Left ventricle myocardium inferior (tissue), 1 donor: ENCODE data around the gene IGFN1. TPM values are rescaled to one million over a fixed set of nuclear protein-coding genes. Genes with fewer than 3 reads are reported as not detected.

Experiments
- DNase-seq: peaks from one replicate; pipeline ENCODE4 v3.0.0-alpha.2; 2020
- H3K27ac ChIP-seq: fragments of 200-600 bp; replicated peaks from 2 replicates; pipeline ENCODE4 v1.8.0; 2021
- H3K27me3 ChIP-seq: fragments of 200-600 bp; 2 replicates; pipeline ENCODE4 v1.8.0; 2021; ENCODE audit warnings: low read depth
- H3K36me3 ChIP-seq: fragments of 200-600 bp; 2 replicates; pipeline ENCODE4 v1.8.0; 2021
- H3K4me1 ChIP-seq: fragments of 200-600 bp; 2 replicates; pipeline ENCODE4 v1.8.0; 2021
- H3K4me3 ChIP-seq: fragments of 200-600 bp; 2 replicates; pipeline ENCODE4 v1.8.0; 2021; ENCODE audit warnings: mild to moderate bottlenecking, moderate library complexity
- H3K9me3 ChIP-seq: fragments of 200-600 bp; replicated peaks from 2 replicates; pipeline ENCODE4 v1.8.0; 2021
- intact Hi-C: fragments of 100-400 bp; cut with micrococcal nuclease; formaldehyde crosslinking; loops from one replicate; pipeline ENCODE4 v1.11.0; 2022
- total RNA-seq: library from RNA; stranded (reverse); fragmentation: NEBNext Ultra II Directional; extraction: Animal tissue kit (Norgen Biotek cat#: 25700); gene quantifications from one replicate; pipeline ENCODE4 v1.2.1, GENCODE V29; 2021
- TF ChIP-seq, protein P1 (sequence below): fragments of 200-600 bp; IDR thresholded peaks from 2 replicates; pipeline ENCODE4 v1.8.0; 2021; ENCODE audit warnings: antibody characterized with exemption, mild to moderate bottlenecking, borderline replicate concordance
- donor health status: DM: no; HTN: yes; CAD: no; lungs with severe emphysema.

Gene IGFN1
- total RNA-seq, 1 donor from 2014 or later = not detected

GRCh38 chr1:201178718-201179117 is 11.9 kb upstream of the IGFN1 start:
- H3K27ac ChIP-seq = no peak overlapping the region
- peaks cover 34% of the 10 kb centered on the region for H3K27me3 ChIP-seq
- H3K4me3 ChIP-seq = no peak overlapping the region
- TF ChIP-seq, protein P1, sequence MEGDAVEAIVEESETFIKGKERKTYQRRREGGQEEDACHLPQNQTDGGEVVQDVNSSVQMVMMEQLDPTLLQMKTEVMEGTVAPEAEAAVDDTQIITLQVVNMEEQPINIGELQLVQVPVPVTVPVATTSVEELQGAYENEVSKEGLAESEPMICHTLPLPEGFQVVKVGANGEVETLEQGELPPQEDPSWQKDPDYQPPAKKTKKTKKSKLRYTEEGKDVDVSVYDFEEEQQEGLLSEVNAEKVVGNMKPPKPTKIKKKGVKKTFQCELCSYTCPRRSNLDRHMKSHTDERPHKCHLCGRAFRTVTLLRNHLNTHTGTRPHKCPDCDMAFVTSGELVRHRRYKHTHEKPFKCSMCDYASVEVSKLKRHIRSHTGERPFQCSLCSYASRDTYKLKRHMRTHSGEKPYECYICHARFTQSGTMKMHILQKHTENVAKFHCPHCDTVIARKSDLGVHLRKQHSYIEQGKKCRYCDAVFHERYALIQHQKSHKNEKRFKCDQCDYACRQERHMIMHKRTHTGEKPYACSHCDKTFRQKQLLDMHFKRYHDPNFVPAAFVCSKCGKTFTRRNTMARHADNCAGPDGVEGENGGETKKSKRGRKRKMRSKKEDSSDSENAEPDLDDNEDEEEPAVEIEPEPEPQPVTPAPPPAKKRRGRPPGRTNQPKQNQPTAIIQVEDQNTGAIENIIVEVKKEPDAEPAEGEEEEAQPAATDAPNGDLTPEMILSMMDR = no peak
- H3K36me3 ChIP-seq = no peaks in the 10 kb centered on the region
- H3K4me1 ChIP-seq = no peaks in the 10 kb centered on the region
- intact Hi-C loops = no loop called here
- H3K9me3 ChIP-seq = no peaks in the 10 kb centered on the region
- DNase-seq = no peak

GRCh38 chr1:201180141-201180540 is 10.5 kb upstream of the IGFN1 start:
- TF ChIP-seq, protein P1 = no peak
- no peaks in the 10 kb centered on the region for H3K36me3 ChIP-seq
- no peaks in the 10 kb centered on the region for H3K4me1 ChIP-seq
- no peak for DNase-seq
- no peak overlapping the region for H3K4me3 ChIP-seq
- intact Hi-C loops = no loop called here
- H3K9me3 ChIP-seq = no peaks in the 10 kb centered on the region
- H3K27me3 ChIP-seq = peaks cover 34% of the 10 kb centered on the region
- H3K27ac ChIP-seq = no peak overlapping the region

GRCh38 chr1:201180901-201181300 is 9.7 kb upstream of the IGFN1 start:
- no peaks in the 10 kb centered on the region for H3K4me1 ChIP-seq
- no peak overlapping the region for H3K4me3 ChIP-seq
- intact Hi-C loops = no loop called here
- H3K27ac ChIP-seq = no peak overlapping the region
- no peaks in the 10 kb centered on the region for H3K36me3 ChIP-seq
- DNase-seq = no peak
- H3K27me3 ChIP-seq = peaks cover 34% of the 10 kb centered on the region
- TF ChIP-seq, protein P1 = no peak
- no peaks in the 10 kb centered on the region for H3K9me3 ChIP-seq

DNA sequence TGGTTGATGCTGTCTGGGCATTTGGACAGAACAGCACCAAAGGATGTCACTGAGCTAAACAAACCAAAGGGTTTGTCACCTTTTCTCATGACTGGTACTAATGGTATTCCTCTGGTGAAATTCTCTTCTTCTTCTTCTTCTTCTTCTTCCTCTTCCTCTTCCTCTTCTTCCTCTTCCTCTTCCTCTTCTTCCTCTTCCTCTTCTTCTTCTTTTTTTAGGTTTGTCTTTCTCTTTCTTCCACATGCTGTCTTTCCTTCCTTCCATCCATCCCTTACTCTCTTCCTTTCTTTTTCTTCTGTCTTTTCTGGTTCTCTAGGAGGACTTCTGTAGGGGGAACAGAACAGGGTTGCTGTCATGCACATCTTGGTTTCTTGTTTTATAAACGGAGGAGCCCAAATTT is 9.3 kb upstream of the IGFN1 start:
- intact Hi-C loops = no loop called here
- Histone ChIP-seq H3K9me3 (no peaks in the 10 kb centered on the region), H3K36me3 (no peaks in the 10 kb centered on the region), H3K4me3 (no peak overlapping the region), H3K27me3 (peaks cover 34% of the 10 kb centered on the region), H3K27ac (no peak overlapping the region), H3K4me1 (no peaks in the 10 kb centered on the region)
- no peak for DNase-seq
- TF ChIP-seq, protein P1 = no peak

- Histone ChIP-seq H3K4me3 (no peak overlapping the region), H3K9me3 (no peaks in the 10 kb centered on the region), H3K36me3 (no peaks in the 10 kb centered on the region), H3K27ac (no peak overlapping the region), H3K4me1 (no peaks in the 10 kb centered on the region), H3K27me3 (peaks cover 34% of the 10 kb centered on the region)
- TF ChIP-seq, protein P1 = no peak
- DNase-seq = no peak
- intact Hi-C loops = no loop called here
Observed at GRCh38 chr1:201181726-201182125, 8.9 kb upstream of the IGFN1 start.

DNA sequence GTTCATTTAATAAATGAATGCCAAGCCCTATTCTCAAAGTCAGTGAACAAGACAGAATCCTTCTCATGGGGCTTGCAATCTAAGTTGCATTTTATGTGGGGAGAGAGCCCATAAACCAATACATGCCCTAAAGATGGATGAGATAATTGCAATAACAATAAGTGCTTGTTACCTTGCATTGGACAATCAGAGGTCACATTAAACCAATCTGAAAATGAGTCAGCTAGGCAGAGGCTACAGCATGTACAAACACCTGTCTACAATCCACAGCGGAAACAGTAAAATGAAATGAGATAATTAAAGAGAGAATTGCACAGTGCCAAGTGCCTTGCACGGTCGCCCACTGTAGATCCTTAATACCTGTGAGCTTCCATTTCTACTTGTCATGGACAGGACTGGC is 7.4 kb upstream of the IGFN1 start:
- Histone ChIP-seq H3K36me3 (no peaks in the 10 kb centered on the region), H3K9me3 (no peaks in the 10 kb centered on the region), H3K27me3 (peaks cover 31% of the 10 kb centered on the region), H3K4me1 (no peaks in the 10 kb centered on the region), H3K27ac (no peak overlapping the region), H3K4me3 (no peak overlapping the region)
- intact Hi-C loops = no loop called here
- no peak for DNase-seq
- TF ChIP-seq, protein P1 = no peak
